Brain pericyte (primary cell): ENCODE results near the gene LPP.

Experiments
- DNase-seq: peaks from one replicate; pipeline ENCODE4 v3.0.0-alpha.2; 2012; ENCODE audit warnings: low read depth, low spot score

The LPP gene

DNA sequence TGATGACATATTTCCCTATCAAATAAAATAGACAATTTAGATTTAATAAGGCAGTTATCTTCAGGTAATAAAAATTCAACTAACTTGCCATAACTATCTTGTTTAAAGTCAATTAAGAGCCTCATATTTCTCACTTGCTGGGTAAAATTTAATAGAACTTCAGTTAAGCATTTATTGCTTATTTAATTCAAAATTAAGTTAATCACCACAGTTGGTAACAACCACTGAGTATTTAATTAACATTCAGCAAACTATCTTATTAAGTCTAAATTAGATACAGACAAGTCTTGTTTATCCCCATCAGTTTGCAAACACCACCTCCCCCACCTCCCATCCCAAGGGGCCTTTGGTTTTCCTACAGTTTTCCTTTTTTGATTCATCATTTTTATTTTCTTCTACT is 14.7 kb downstream of the LPP start:
- no peak for DNase-seq

DNA sequence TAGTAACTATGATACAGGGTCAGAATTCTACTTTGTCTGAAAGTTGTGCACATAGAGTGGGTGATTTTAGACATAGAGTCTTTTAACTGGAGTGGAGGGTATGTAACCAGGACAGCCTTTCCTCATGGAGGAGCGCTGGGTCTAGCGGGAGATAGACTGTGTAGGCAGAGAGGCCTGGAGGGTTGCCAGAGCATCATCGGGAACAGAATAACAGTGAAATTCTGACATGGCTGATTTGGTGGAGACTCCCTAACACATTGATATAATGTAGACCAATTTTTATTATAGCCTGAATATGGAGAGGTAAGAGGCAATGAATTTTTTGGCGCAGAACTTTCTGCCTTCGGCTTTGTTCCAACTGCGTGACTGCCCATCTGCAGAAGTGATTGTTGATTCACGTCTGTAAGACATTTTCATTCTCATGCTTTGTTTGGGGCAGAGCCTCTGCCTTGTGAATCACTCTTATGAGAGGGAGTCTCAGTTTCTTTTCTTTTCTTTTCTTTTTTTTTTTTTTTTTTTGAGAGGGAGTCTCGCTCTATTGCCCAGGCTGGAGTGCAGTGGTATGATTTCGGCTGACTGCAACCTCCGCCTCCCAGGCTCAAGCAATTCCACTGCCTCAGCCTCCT is 16.0 kb downstream of the LPP start:
- DNase-seq, result no peak

DNA sequence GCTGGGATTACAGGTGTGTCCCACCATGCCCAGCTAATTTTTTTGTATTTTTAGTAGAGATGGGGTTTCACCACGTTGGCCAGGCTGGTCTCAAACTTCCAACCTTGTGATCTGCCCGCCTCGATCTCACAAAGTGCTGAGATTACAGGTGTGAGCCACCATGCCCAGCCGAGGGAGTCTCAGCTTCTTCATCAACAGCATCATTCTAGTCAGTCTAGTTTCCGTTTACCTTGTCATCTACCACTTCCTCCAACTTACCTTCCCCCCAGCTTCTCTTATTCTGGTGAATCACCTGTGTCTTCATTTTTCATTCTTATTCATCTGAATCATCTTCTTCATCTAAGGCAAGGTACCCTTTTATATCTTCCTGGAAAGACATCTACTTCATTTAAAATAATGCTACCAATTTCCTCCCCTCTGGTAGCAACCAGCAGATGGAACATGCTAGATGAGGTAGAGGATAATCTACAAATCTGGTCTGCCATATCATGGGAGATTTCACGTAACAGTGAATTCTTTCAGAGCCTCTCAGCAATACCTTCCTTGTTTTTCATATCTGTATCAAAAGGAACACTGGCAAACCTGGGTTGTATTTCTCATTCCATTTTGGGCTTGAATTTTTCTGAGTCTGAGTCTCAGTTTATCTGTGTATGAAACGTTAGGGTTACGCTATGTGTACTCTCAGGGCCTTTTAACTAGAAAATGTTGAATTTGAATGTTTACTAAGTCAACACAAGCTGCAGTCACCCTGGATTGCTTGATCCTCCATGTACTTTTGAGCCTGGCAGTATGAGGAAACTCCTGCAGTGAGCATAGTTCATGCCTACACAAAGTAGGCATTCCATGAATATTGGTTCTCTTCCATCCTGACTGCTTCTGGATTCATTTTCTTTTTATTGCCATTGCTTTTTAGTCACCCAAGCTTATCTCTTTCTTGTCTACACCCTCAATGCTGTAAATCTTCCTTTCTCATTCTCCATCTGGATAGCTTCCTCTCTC is 16.8 kb downstream of the LPP start:
- no peak for DNase-seq

DNA sequence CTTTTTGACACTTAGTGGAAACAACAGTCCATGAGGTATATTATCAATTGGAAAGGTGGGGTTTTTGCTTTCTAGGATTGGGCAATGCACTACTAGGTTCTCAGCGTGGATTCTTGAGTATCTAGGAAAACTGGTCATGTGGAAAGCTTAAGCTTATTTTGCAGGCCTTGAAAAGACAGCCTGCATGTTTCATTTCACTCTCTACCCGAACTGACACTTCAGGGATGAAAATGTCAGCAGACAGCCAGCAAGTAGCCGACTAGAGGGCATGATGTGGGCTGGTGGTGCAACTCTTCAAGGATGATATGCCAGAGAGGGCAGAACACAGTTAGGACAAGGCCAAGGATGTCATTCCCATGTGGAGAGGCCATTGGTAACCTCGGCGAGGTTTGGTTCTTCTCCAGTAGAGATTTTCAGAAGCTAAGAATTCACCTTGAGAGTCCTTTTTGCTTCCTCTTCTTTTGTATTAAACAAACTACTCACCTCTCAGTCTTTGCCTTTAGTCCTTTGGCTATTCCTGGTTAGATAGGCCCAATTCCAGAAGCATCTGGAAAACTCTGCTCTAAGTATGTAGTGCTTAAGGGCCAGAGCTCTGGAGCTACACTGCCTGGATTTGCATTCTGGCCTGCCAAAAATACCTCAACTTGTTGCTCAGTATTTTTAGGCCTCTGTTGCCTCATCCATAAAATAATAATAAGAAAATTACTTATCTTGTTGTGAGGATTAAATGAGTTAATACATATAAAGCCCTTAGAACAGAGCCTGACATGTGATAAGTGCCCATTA is 17.9 kb downstream of the LPP start:
- no peak for DNase-seq

DNA sequence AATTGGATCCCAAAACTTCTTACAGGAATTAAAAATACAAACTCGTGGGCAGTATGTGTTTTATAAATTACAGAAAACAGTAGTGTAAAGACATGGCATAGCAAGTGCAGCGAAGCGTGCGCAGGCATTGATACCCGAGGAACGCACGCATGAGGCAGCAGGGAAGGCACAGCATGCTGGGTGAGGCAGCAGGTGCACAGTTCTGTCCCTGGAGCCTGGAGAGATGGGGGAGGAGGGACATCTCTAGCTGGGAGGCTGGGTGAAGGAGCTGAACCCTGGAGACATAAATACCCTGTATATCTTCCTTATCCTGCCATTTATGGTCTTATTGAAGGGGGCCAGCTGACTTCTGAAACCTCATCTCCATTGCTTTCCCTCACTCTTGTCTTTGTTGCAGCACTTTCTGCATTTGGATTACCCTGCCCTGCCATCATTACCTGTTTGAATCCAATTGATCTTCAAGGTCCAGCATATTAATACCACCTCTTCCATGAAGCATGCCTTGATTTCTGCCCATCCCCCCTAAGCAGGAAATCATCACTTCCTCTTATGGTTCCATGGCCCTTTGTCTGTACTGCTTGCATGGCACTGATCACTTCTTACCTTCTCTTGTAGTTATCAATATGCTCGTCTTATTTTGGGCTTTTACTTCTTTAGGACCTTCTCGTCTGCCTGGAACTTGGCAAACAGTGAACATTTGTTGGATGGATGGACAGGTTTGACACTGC is 20.5 kb downstream of the LPP start:
- DNase-seq, result no peak

DNA sequence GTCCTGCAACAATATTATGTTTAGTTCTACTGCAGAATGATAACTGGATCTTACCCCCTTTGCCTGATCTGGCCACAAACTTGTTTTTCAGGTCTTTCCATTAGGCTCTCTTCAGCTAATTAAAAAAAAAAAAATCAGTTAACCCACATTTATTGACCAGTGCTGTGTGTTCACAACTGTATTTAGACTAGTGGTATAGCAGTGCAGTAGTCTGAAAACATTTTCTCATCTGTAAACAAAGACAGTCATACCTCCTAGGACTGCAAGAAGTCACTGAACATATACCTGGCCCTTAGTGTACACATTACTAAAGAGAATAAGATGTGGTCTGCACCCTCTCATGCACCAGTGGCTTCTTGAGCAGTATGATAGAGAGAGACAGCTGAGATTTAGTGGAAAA is 22.5 kb downstream of the LPP start:
- no peak for DNase-seq

DNA sequence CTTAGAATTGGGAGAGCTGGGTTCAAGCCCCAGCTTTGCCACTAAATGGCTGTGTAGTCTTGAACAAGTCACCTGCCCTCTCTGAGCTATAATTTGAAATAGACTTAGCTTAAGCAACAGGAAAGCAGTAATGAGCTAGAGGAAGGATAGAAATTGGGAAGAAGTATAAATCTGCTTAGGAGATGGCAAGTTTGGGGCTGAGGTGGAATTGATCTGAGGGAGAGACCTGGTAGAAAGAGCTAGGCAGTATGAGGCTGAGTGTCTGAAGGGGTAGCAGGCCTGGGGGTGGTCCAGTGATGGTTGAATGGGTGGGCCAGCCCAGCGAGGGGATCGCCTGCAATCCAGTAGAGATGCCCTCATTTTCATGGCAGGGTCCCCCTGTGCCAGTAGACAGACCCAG is 22.9 kb downstream of the LPP start:
- no peak for DNase-seq

DNA sequence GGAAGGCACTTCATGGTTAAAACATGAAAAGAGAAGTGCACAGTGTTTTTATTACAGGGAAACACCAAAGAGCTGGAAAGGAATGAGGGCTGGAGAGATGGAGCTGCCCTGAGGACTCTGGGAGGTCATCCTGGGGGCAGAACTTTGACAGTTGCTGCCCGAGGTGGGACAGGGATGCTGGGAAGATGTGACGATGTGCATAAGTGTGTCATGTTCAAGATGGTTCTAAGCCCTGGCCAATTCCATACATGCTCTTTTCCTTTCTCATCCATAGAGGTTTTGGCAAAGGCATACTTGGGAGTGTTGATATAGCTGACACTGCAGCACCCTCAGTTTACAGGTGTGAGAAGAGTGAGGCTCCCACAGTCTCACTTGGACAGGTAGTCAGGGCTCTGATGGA is 23.8 kb downstream of the LPP start:
- no peak for DNase-seq

DNA sequence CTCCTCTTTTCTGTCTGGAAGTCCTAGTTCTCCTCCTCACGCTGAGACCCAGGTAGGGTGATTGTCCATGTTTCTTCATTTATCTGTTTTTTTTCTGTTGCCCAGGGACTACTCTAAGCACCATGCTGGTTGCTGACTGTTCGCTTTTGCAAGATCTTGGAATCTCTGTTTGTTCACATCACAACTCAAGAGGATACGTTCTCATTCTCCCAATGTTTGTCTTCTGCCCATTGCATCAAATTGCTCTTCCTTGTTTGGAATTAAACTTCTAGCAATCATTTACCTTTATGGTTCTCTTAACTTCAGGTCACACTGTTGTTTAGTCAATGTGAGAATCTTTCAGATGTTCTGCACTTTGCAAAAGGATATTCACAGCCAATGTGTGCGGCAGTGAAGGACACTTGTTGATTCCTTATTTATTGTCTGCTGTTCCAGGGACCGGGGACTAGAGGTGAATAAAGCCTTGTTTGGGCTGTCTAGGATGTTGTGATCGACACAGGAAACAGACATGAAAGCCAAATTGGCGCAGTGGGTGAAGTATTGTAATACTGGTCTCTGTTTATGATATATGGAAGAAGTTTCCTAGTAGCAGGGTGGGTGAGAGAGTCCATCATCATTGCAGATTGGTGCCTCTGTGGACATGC is 24.5 kb downstream of the LPP start:
- DNase-seq, result no peak

DNA sequence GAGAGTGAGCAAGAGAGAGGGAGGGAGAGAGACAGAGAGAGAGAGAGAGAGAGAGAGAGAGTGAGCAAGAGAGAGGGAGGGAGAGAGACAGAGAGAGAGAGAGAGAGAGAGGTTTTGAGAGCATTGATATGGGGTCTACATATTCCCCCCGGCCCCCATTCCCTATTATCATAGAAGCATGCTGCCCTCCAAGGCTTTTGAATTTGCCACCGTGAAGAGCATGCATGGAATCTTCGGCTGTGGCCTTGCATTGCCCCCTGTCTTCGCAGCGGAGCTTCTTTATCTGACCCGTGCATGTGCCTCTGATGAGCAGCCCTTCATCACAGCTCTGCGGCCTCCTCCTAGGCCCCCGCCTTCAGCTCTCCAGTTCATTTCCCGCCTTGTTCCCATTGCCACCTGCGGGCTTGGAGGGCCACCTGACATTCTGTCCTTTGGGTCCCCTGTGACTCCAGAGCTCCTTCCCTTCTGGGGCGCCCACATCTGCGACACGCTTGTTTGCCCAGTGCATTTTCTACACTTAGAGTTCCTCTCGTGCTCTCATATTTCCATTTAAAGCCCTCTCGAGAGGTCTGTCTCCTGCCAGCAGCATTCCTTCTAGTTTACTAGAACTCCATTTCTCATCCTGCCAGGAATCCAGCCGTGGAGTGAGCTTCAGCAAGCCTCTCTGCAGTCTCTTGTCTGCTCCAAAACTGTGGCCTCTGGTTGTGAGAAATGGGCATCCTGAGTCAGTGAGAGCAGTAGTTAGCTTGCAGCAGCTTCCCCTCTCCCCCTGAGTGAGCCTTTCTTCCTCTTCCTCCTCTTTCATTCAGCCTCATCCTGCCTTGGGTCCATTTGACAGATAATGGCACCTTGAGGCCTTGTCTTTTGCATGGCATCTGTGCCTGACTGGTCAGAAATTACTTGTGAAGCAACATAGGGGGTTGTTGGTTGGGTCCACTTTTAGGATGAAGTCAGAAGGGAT is 25.3 kb downstream of the LPP start:
- no peak for DNase-seq

DNA sequence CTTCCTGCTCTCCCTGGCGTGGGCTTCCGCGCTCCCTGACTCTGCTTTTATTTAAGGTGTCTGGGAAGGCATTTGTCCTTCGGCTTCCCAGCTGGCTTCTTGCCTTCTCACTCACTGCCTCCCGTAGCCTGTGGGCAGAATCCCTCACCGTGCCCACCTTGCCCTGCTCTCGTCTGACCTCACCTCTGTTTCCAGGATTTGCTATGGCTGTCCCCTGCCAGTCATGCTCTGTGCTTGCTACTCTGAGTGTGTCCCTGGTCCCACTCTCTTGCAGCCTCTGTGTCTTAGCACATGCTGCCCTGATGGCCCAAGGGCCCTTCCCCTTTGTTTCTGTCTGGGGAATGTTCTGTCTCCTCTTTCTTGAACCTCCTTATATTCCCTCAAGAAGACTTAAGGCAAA is 26.2 kb downstream of the LPP start:
- DNase-seq, result no peak

DNA sequence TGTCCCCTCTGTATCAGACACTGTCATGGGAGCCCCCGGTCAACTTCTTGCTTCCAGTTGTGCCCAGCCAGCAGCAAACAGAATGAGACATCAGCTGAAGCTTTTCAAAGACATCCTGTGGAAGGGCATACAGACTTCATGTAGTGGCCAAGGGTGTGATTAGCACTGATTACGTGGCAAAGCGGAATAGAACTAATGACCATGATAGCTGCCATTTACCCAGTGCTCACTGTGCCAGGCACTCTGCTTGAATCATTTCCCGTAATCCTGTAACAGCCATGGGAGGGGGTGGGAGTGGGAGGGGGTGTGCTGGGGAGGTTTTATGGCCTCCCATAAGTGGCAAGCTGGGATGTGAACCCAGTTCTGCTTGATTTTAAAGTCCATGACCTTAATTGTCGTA is 29.5 kb downstream of the LPP start:
- no peak for DNase-seq

DNA sequence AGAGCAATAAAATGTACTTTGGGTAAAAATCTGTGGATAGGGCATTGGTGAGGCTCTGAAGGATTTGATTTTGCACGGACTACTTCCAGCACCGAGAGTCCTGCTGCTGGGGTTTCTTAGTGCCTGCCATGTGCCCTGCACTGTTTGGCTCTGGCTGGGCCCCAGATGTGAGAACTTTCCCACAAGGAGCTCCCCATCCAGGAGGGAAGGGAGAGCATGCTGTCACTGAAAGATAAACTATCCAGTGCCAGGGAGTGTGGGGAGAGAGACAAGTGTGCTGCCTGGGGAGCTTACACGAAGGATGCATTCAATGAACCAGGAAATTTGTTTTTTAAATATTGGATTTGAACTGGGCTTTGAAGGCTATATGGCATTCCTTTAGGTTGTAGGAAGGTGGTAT is 30.2 kb downstream of the LPP start:
- DNase-seq, result no peak

DNA sequence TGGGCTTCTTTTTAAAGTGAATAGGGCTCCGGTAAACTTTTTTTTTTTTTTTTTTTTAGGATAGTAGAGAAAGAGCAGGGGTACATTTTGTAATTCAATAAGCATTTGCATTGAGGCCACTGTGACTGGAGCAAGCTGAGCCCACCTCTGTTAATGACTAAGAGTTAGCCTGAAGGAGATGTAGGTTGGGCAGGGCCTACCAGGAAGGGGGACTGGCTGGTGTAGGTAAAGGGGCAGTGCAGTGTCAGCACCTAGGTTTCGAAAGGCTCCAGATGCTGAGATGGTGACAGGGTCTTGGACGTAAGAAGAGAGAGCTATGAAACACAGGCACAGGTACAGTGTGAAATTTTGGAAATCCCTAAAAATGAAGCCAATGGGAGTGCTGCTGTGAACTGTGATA is 30.7 kb downstream of the LPP start:
- no peak for DNase-seq

DNA sequence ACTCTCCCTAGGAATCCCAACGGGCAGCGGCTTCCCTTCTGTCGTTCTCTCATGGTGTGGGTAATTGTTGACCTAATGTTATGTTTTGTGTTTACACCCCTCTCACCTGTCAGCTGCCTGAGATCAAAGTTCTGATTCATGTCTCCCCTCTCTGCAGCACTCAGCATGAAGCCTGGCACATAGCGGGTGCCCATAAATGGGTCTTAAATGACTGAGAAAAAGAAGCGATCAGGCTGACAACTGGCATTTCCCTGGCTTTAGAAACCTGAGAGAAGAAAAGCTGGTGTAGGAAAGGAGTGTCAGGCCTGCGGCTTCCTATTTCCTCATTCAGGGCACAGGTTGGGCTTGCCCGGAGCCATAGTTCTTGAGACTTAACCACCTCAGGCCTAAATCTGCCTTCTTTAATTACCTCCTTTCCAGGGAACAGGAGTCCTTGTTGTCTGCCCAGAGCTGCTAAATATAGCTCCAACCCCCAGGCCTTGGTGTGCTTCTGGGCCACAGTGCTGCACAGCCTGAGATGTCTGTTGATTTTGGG is 31.8 kb downstream of the LPP start:
- DNase-seq, result no peak

DNA sequence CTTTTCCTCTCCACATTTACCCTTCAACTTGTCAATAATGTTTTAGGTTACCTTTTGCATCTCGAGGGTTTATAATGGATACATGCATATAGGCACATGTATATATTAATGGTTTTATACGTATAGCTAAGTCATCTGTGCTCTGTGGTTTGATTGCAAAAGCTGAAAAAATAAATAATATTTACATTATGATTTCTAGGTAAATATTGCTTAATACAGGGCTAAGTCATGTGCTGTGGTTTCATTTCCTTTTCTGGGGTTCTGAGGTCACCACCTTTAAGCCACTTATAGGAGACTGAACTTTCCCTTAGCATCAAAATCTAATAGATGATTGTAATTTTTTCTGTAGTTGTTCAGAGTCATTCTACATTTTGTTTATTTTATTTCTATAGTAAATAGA is 33.1 kb downstream of the LPP start:
- no peak for DNase-seq

DNA sequence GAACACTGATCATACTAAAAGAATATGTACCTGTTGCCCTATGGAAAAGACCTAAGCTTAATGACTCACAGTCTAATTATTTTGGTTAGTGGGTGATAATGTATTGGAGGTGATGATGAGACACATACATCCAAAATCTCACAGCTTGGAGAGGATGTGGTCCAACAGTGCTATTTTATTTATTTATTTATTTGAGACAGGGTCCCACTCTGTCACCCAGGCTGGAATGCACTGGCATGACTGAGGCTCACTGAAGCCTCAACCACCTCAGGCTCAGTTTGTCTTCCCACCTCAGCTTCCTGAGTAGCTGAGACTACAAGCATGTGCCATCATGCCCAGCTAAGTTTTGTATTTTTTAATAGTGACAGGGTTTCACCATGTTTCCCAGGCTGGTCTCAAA is 35.0 kb downstream of the LPP start:
- no peak for DNase-seq

DNA sequence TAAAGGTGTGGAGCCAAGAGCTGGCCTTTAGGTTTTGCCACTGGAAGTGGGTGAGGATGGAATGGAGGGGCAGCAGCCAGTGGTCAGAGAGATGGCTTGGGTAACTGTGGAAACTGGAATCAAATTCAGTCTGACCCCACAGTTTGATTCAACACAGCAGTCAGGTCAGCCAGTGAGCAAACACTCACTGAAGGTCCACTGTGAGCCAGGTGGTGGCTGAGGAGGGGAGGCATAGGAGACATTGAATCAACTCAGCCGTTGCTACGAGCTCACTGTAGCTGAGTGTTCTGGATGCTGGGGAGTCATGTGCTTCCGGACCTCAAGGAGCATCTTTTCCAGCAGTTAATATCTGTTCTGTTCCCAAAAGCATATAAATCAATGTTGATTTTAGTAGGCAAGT is 37.5 kb downstream of the LPP start:
- no peak for DNase-seq

DNA sequence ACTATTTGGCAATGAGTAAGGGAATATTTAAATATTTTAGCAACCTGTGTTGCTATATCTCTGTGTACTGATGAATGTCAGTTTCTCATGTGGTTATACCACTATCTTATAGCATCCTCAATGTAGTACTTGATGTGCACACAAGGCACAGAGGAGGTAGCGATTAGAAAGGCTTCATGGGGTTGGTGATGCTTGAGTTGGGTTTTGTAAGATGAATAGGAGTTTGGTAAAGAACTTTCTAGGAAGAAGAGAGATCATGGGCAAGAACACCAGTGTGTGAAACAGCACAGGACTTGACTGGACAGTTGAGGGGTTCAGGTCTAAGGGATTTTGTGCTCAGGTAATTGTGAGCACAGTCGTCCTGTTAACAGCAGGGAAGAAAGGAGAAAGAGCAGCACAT is 38.1 kb downstream of the LPP start:
- no peak for DNase-seq

DNA sequence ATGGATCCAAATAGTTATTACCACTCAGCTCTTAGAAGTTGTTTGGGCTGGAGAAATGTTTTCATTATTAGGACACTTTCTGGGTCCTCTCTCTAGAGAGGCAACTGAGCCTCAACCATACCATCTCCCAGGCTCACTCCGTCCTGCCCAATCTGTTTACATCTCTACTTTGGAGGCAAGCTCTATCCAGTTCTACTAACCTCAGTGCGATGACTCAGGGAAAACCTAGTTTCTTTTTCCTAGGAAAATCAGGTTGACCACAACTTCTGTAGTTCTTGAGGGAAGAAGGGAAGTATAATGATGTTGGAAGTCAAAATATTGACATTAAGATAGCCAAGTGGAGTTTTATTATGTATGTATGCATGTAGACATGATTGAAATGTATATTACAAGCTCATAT is 40.4 kb downstream of the LPP start:
- no peak for DNase-seq
